AG04450 (cell line): ENCODE results near the gene EGR2. TPM values are rescaled to one million over a fixed set of nuclear protein-coding genes. Genes with fewer than 3 reads are reported as not detected.

Experiments used
- CTCF ChIA-PET: fragments of 300-600, 350-600 bp; formaldehyde crosslinking; extraction: SDS; loops from one replicate; lab custom pipeline; 2022; ENCODE audit warnings: antibody characterized with exemption, inconsistent platforms; lab: Charles Lee
- POLR2A ChIA-PET: fragments of 350-600 bp; formaldehyde crosslinking; extraction: SDS; loops from one replicate; lab custom pipeline; 2021; ENCODE audit warnings: antibody characterized with exemption, inconsistent platforms; lab: Yijun Ruan, JAX
- DNase-seq: peaks from one replicate; pipeline ENCODE4 v3.0.0-alpha.2; 2011; ENCODE audit warnings: low read depth, low spot score
- H3K27ac ChIP-seq: one replicate; pipeline ENCODE4 v1.5.1; 2012; ENCODE audit warnings: low read depth, low read length, control low read depth
- H3K27me3 ChIP-seq: one replicate; pipeline ENCODE4 v1.6.0; 2012; ENCODE audit warnings: low read length; ENCODE audit not compliant: control insufficient read depth, insufficient read depth
- H3K4me3 ChIP-seq: 2 replicates; pipeline ENCODE4 v1.5.1; 2011; ENCODE audit warnings: mild to moderate bottlenecking, low read depth, low read length, control low read depth
- H3K9me3 ChIP-seq: 2 replicates; pipeline ENCODE4 v1.5.1; 2012; ENCODE audit warnings: low read length; ENCODE audit not compliant: control insufficient read depth, insufficient read depth
- polyA plus RNA-seq: library from polyadenylated mRNA; depleted of rRNA; stranded (reverse); fragments of >200 nt; gene quantifications from 2 replicates; pipeline ENCODE4 v1.2.3, GENCODE V29; 2011; rRNA removed
- TF ChIP-seq, protein P1 (sequence below): IDR thresholded peaks from 2 replicates; pipeline ENCODE4 v1.5.1; 2011; ENCODE audit warnings: low read depth, low read length, control low read depth, inconsistent platforms

EGR2 gene
- polyA plus RNA-seq, 1 experiment, result 0.61 TPM

DNA sequence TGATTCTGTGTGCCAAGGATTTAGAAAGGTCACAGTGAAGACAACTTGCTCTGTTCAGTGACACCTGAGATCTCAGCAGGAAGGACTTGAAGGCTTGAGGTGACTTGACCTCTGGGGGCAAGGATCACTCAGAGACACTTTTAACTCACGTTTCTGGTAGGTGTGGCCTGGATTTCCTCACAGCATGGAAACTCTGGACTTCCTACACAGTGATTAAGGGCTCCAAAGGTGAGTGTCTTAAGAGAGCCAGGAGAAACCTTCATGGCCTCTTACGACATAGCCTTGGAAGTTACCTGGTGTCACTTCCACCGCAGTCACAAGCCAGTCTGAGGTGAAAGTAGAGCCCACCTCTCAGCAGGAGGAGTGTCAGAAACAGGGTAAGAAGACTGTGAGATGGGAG is 49.8 kb downstream of the EGR2 start:
- CTCF ChIA-PET, result no interaction called here
- Histone ChIP-seq H3K4me3 (no peak overlapping the region), H3K9me3 (no peaks in the 10 kb centered on the region), H3K27ac (no peak overlapping the region), H3K27me3 (no peaks in the 10 kb centered on the region)
- POLR2A ChIA-PET, result no interaction called here
- TF ChIP-seq, protein P1, sequence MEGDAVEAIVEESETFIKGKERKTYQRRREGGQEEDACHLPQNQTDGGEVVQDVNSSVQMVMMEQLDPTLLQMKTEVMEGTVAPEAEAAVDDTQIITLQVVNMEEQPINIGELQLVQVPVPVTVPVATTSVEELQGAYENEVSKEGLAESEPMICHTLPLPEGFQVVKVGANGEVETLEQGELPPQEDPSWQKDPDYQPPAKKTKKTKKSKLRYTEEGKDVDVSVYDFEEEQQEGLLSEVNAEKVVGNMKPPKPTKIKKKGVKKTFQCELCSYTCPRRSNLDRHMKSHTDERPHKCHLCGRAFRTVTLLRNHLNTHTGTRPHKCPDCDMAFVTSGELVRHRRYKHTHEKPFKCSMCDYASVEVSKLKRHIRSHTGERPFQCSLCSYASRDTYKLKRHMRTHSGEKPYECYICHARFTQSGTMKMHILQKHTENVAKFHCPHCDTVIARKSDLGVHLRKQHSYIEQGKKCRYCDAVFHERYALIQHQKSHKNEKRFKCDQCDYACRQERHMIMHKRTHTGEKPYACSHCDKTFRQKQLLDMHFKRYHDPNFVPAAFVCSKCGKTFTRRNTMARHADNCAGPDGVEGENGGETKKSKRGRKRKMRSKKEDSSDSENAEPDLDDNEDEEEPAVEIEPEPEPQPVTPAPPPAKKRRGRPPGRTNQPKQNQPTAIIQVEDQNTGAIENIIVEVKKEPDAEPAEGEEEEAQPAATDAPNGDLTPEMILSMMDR, result no peak
- DNase-seq, result no peak

DNA sequence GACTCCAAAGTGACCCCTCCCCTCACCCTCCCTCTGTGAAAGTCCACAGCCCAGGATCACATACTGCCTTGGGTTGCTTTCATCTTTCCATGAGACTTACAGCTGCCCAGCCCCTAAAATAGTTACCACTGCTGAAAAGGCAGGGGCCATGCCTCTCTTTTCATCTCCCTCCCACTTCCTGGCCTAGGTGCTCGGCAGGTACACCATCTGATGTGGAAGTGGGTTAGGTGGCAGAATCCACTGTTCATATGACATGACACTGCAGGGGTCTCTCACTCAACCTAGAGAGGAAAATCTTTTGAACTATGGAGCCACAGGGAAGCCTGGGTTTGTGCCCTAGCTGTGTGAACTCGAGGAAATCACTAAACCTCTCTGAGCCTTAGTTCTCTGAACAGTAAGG is 50.4 kb downstream of the EGR2 start:
- no peaks in the 10 kb centered on the region for H3K9me3 ChIP-seq
- H3K27ac ChIP-seq, result no peak overlapping the region
- CTCF ChIA-PET, result no interaction called here
- no peak overlapping the region for H3K4me3 ChIP-seq
- H3K27me3 ChIP-seq, result no peaks in the 10 kb centered on the region
- DNase-seq, result no peak
- TF ChIP-seq, protein P1, result no peak
- POLR2A ChIA-PET, result no interaction called here

DNA sequence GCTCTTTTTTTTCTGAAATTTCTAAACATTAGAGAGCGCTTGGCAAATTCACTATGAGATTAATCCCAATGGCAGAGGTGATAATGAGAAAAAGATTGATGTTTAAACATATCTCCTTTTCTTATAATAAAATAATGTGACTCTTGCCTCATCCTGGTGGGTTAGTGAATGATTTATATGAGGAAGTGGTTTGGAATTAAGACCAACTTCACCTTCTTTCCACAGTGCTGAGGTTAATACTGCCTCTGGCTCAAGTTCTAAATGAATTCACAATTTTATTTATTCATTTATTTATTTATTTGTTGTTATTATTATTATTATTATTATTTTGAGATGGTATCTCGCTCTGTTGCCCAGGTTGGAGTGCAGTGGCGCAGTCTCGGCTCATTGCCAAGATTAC is 52.2 kb downstream of the EGR2 start:
- no peak for DNase-seq
- ChIA-PET CTCF (no interaction called here), POLR2A (no interaction called here)
- TF ChIP-seq, protein P1, result no peak
- Histone ChIP-seq H3K9me3 (no peaks in the 10 kb centered on the region), H3K27ac (no peak overlapping the region), H3K27me3 (no peaks in the 10 kb centered on the region), H3K4me3 (no peak overlapping the region)

GRCh38 chr10:62763155-62763554 is 53.0 kb downstream of the EGR2 start:
- no peaks in the 10 kb centered on the region for H3K27me3 ChIP-seq
- POLR2A ChIA-PET, result no interaction called here
- H3K27ac ChIP-seq, result no peak overlapping the region
- H3K4me3 ChIP-seq, result no peak overlapping the region
- CTCF ChIA-PET, result no interaction called here
- TF ChIP-seq, protein P1, result no peak
- no peak for DNase-seq
- H3K9me3 ChIP-seq, result no peaks in the 10 kb centered on the region

Other genes starting within 250 kb of the EGR2 start
- 13.3 and 17.8 TPM in 2 replicates for gene ADO, start 11.6 kb downstream of the EGR2 start, polyA plus RNA-seq